Ishikawa (cell line): ENCODE measurements around the gene LRRC8C.

ENCODE experiments used
- CEBPB ChIP-seq: IDR thresholded peaks from 2 replicates; pipeline ENCODE4 v1.6.1; 2012
- CREB1 ChIP-seq: IDR thresholded peaks from 2 replicates; pipeline ENCODE4 v1.6.1; 2012; ENCODE audit warnings: low read depth
- EGR1 ChIP-seq: IDR thresholded peaks from 2 replicates; pipeline ENCODE4 v1.6.1; 2012
- EP300 ChIP-seq: IDR thresholded peaks from 2 replicates; pipeline ENCODE4 v1.6.1; 2012; ENCODE audit warnings: borderline replicate concordance
- FOXM1 ChIP-seq: IDR thresholded peaks from 2 replicates; pipeline ENCODE4 v1.6.1; 2012; ENCODE audit warnings: low read depth, borderline replicate concordance
- MAX ChIP-seq: IDR thresholded peaks from 2 replicates; pipeline ENCODE4 v1.6.1; 2012
- NFIC ChIP-seq: IDR thresholded peaks from 2 replicates; pipeline ENCODE4 v1.6.1; 2012
- RAD21 ChIP-seq: IDR thresholded peaks from 2 replicates; pipeline ENCODE4 v1.6.1; 2012; ENCODE audit warnings: low read depth
- REST ChIP-seq: IDR thresholded peaks from 2 replicates; pipeline ENCODE4 v1.6.1; 2012; ENCODE audit warnings: low read depth, mild to moderate bottlenecking
- TAF1 ChIP-seq: IDR thresholded peaks from 2 replicates; pipeline ENCODE4 v1.6.1; 2012; ENCODE audit warnings: low read depth, mild to moderate bottlenecking
- TCF12 ChIP-seq: IDR thresholded peaks from 2 replicates; pipeline ENCODE4 v1.6.1; 2012; ENCODE audit warnings: low read depth
- TEAD4 ChIP-seq: IDR thresholded peaks from 2 replicates; pipeline ENCODE4 v1.6.1; 2012
- USF1 ChIP-seq: IDR thresholded peaks from 2 replicates; pipeline ENCODE4 v1.6.1; 2012
- YY1 ChIP-seq: IDR thresholded peaks from 2 replicates; pipeline ENCODE4 v1.6.1; 2012; ENCODE audit warnings: low read depth
- ZBTB7A ChIP-seq: IDR thresholded peaks from 2 replicates; pipeline ENCODE4 v1.6.1; 2012; ENCODE audit warnings: low read depth

Gene LRRC8C

GRCh38 chr1:89629146-89629545 lies 3.8 kb upstream of the LRRC8C start:
- TF ChIP-seq YY1 (no peak), EP300 (no peak), NFIC (no peak), TAF1 (no peak), TCF12 (no peak), MAX (no peak), USF1 (no peak), ZBTB7A (no peak), CREB1 (no peak), CEBPB (no peak), FOXM1 (no peak), EGR1 (no peak), TEAD4 (no peak), RAD21 (no peak), REST (no peak)

- TF ChIP-seq REST (no peak), CEBPB (no peak), EP300 (no peak), USF1 (no peak), TEAD4 (no peak), TAF1 (no peak), YY1 (no peak), ZBTB7A (no peak), EGR1 (no peak), TCF12 (no peak), NFIC (no peak)
Observed at GRCh38 chr1:89630048-89630447, 2.9 kb upstream of the LRRC8C start.

- TF ChIP-seq USF1 (no peak), TEAD4 (no peak), TAF1 (no peak), TCF12 (no peak), MAX (no peak), CREB1 (no peak), EGR1 (no peak)
Observed at GRCh38 chr1:89631816-89632656, 884 bp upstream of the LRRC8C start.

- TF ChIP-seq NFIC (no peak), YY1 (no peak), MAX (peak; percentile 25; the same call in 1 of the 2 replicates), TEAD4 (no peak), EGR1 (no peak), EP300 (no peak), FOXM1 (no peak)
Observed at GRCh38 chr1:89633248-89633799, 404 bp downstream of the LRRC8C start.
